Measurements from ENCODE around the gene STRN. TPM values are rescaled to one million over a fixed set of nuclear protein-coding genes. Genes with fewer than 3 reads are reported as not detected.
A peak's percentile ranks its signal among the peaks of the same experiment; 100 is the strongest.

Gene STRN
- total RNA-seq, 6 experiments from 2014 or later, result 6.2 to 10.6 (median 8.2) TPM

GRCh38 chr2:36858551-36859365 is 107.6 kb downstream of the STRN start:
- Histone ChIP-seq H3K27ac (no peak overlapping the region), H3K4me1 (no peaks in the 10 kb centered on the region), H3K4me3 (no peak overlapping the region), H3K27me3 (no peaks in the 10 kb centered on the region), H3K36me3 (no peaks in the 10 kb centered on the region), H3K9me3 (no peaks in the 10 kb centered on the region)
- TF ChIP-seq CTCF (IDR thresholded peaks at IDR 0.05), result no peak
- intact Hi-C loops (cut with DNase I), result no loop called here
- ATAC-seq (peak in 2 of 4 donors; percentile 84 to 85), DNase-seq (no peak)

- intact Hi-C loops (cut with DNase I), result no loop called here
- no peak overlapping the region for H3K4me3 ChIP-seq
- H3K27ac ChIP-seq, result no peak overlapping the region
- no peaks in the 10 kb centered on the region for H3K27me3 ChIP-seq
- no peaks in the 10 kb centered on the region for H3K9me3 ChIP-seq
- no peaks in the 10 kb centered on the region for H3K36me3 ChIP-seq
- TF ChIP-seq CTCF (IDR thresholded peaks at IDR 0.05) (peak in 1 of 4 donors; percentile 16), POLR2A (IDR thresholded peaks at IDR 0.05) (no peak)
- ATAC-seq (peak in 3 of 4 donors; percentile 26 to 82 (median 79)), DNase-seq (no peak)
- H3K4me1 ChIP-seq, result no peaks in the 10 kb centered on the region
- 73% methylated on average over 5 of the region's 5 CpGs for WGBS (ENCODE audit: insufficient coverage, low coverage, low lambda C conversion rate, missing lambda C conversion rate)
These were observed 108.6 kb downstream of the STRN start for GRCh38 chr2:36857713-36858112.

GRCh38 chr2:36855429-36855828 is 110.9 kb downstream of the STRN start:
- Histone ChIP-seq H3K9me3 (no peaks in the 10 kb centered on the region), H3K36me3 (peaks cover 0 to 4% (median 1%) of the 10 kb centered on the region in 4 donors)
- WGBS (ENCODE audit: insufficient coverage, low coverage, low lambda C conversion rate, missing lambda C conversion rate), result 90% methylated on average over 2 of the region's 2 CpGs

GRCh38 chr2:36854241-36854640 is 112.1 kb downstream of the STRN start:
- ATAC-seq, result no peak
- intact Hi-C loops (cut with DNase I), result no loop called here
- no peak for TF ChIP-seq CTCF (IDR thresholded peaks at IDR 0.05)
- TF ChIP-seq POLR2A (IDR thresholded peaks at IDR 0.05), result no peak
- WGBS (ENCODE audit: insufficient coverage, low coverage, low lambda C conversion rate, missing lambda C conversion rate), result 77% methylated on average over 2 of the region's 2 CpGs
- Histone ChIP-seq H3K36me3 (peaks cover 0 to 11% (median 2%) of the 10 kb centered on the region in 4 donors), H3K4me3 (no peak overlapping the region), H3K4me1 (no peaks in the 10 kb centered on the region), H3K27me3 (no peaks in the 10 kb centered on the region), H3K27ac (no peak overlapping the region), H3K9me3 (no peaks in the 10 kb centered on the region)
- DNase-seq, result no peak

More at GRCh38 chr2:36855429-36855828, 110.9 kb downstream of the STRN start:
- Histone ChIP-seq H3K27me3 (no peaks in the 10 kb centered on the region), H3K27ac (no peak overlapping the region), H3K4me3 (no peak overlapping the region), H3K4me1 (no peaks in the 10 kb centered on the region)
- TF ChIP-seq POLR2A (IDR thresholded peaks at IDR 0.05) (no peak), CTCF (IDR thresholded peaks at IDR 0.05) (no peak)
- ATAC-seq, result no peak
- intact Hi-C loops (cut with DNase I), result no loop called here
- DNase-seq, result no peak
